IMR-90 (cell line): Measurements from ENCODE around the gene LARP4B.

Experiments
- BHLHE40 ChIP-seq: fragments of 150-350 bp; IDR thresholded peaks from 2 replicates; pipeline ENCODE4 v1.6.1; 2016; ENCODE audit warnings: mild to moderate bottlenecking, low read depth, low read length
- CEBPB ChIP-seq: IDR thresholded peaks from 2 replicates; pipeline ENCODE4 v1.6.1; 2012; ENCODE audit warnings: low read depth, low read length, improper control_type of control experiment
- ELK1 ChIP-seq: fragments of 150-350 bp; IDR thresholded peaks from 2 replicates; pipeline ENCODE4 v1.6.1; 2016; ENCODE audit warnings: low read depth, mild to moderate bottlenecking, low read length, moderate library complexity, borderline replicate concordance
- FOS ChIP-seq: fragments of 150-350 bp; IDR thresholded peaks from 2 replicates; pipeline ENCODE4 v1.6.1; 2016; ENCODE audit warnings: low read depth, low read length
- MAZ ChIP-seq: IDR thresholded peaks from 2 replicates; pipeline ENCODE4 v1.6.1; 2012; ENCODE audit warnings: low read depth, mild to moderate bottlenecking, low read length, improper control_type of control experiment, moderate library complexity, borderline replicate concordance
- MXI1 ChIP-seq: IDR thresholded peaks from 2 replicates; pipeline ENCODE4 v1.6.1; 2012; ENCODE audit warnings: low read depth, mild to moderate bottlenecking, low read length, moderate library complexity, borderline replicate concordance
- POLR2A ChIP-seq: IDR thresholded peaks from 2 replicates; pipeline ENCODE4 v1.6.1; 2012; ENCODE audit warnings: mild to moderate bottlenecking, low read depth, low read length
- RAD21 ChIP-seq: IDR thresholded peaks from 2 replicates; pipeline ENCODE4 v1.6.1; 2012; ENCODE audit warnings: low read length, improper control_type of control experiment
- RFX5 ChIP-seq: IDR thresholded peaks from 2 replicates; pipeline ENCODE4 v1.8.0; 2012; ENCODE audit warnings: low read depth, mild to moderate bottlenecking, low read length, moderate library complexity
- SMC3 ChIP-seq: fragments of 150-350 bp; IDR thresholded peaks from 2 replicates; pipeline ENCODE4 v1.6.1; 2016; ENCODE audit warnings: low read depth, mild to moderate bottlenecking, antibody characterized with exemption, low read length, moderate library complexity
- TF ChIP-seq, protein P1 (sequence below): conservative IDR thresholded peaks from 2 replicates; pipeline ENCODE4 v1.5.1; 2012; ENCODE audit warnings: mild to moderate bottlenecking, low read depth, low read length, improper control_type of control experiment
- TF ChIP-seq, protein P2 (sequence below): fragments of 150-350 bp; IDR thresholded peaks from 2 replicates; pipeline ENCODE4 v1.6.1; 2017; ENCODE audit warnings: mild to moderate bottlenecking, antibody characterized with exemption, low read length, low read depth

DNA sequence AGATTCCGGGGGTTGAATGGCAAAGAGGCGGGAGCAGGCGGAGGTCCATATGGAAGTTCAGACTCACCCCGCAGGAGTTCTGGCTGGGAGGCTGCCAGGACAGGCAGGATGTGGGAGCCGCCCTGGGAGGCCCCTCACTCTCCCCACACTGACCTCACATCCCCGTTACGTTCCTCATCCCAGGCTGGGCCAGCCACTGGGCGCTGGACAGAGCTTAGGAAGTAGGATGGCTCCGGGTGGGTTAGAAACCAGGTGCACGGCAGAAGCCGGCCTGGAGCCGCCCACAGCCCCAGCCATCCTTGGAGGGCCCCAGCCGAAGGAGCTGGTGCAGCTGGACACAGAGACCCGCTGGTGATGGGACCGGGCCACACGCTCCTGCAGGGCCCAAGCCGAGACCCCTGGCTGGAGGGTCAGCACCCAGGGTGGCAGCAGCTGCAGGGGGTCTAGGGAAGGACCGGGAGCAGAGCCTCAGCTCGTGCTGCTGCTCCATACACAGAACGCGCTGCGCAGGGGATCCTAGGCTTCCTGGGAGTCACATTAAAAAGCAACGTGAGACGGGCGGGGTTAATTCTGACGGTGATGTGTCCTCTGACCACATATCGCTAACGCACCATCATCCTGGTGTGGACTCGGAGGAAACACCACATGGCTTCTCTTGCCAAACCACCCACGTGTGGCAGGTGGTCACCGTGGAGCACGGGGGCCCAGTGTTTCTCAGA is 143.4 kb downstream of the LARP4B start:
- TF ChIP-seq, protein P1, sequence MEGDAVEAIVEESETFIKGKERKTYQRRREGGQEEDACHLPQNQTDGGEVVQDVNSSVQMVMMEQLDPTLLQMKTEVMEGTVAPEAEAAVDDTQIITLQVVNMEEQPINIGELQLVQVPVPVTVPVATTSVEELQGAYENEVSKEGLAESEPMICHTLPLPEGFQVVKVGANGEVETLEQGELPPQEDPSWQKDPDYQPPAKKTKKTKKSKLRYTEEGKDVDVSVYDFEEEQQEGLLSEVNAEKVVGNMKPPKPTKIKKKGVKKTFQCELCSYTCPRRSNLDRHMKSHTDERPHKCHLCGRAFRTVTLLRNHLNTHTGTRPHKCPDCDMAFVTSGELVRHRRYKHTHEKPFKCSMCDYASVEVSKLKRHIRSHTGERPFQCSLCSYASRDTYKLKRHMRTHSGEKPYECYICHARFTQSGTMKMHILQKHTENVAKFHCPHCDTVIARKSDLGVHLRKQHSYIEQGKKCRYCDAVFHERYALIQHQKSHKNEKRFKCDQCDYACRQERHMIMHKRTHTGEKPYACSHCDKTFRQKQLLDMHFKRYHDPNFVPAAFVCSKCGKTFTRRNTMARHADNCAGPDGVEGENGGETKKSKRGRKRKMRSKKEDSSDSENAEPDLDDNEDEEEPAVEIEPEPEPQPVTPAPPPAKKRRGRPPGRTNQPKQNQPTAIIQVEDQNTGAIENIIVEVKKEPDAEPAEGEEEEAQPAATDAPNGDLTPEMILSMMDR: no peak
- no peak for TF ChIP-seq MXI1
- no peak for TF ChIP-seq POLR2A
- TF ChIP-seq ELK1: no peak
- no peak for TF ChIP-seq RFX5
- TF ChIP-seq, protein P2, sequence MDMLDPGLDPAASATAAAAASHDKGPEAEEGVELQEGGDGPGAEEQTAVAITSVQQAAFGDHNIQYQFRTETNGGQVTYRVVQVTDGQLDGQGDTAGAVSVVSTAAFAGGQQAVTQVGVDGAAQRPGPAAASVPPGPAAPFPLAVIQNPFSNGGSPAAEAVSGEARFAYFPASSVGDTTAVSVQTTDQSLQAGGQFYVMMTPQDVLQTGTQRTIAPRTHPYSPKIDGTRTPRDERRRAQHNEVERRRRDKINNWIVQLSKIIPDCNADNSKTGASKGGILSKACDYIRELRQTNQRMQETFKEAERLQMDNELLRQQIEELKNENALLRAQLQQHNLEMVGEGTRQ: no peak
- no peak for TF ChIP-seq SMC3
- no peak for TF ChIP-seq CEBPB
- TF ChIP-seq FOS: no peak
- TF ChIP-seq RAD21: no peak
- TF ChIP-seq BHLHE40: no peak
- TF ChIP-seq MAZ: no peak
